Loucy (cell line): Measurements from ENCODE around the gene ZNF358.

Experiments used
- H2AFZ ChIP-seq: fragments of 200-600 bp; sonication (generic); 2 replicates; pipeline ENCODE4 v1.6.0; 2016; ENCODE audit warnings: antibody characterized with exemption, mild to moderate bottlenecking, low read length, moderate library complexity
- H3F3A ChIP-seq: fragments of 200-600 bp; 2 replicates; pipeline ENCODE4 v1.6.0; 2016; ENCODE audit warnings: antibody characterized with exemption, low read depth, mild to moderate bottlenecking
- H3K27me3 ChIP-seq: fragments of 200-600 bp; sonication (generic); 2 replicates; pipeline ENCODE4 v1.6.1; 2014; ENCODE audit warnings: low read length, mild to moderate bottlenecking; ENCODE audit not compliant: insufficient read depth, poor library complexity, severe bottlenecking
- H3K36me3 ChIP-seq: fragments of 200-600 bp; sonication (generic); 2 replicates; pipeline ENCODE4 v1.6.1; 2016; ENCODE audit warnings: low read length; ENCODE audit not compliant: insufficient read depth
- H3K4me1 ChIP-seq: fragments of 200-600 bp; sonication (generic); 2 replicates; pipeline ENCODE4 v1.5.1; 2014; ENCODE audit warnings: low read length, mild to moderate bottlenecking; ENCODE audit not compliant: insufficient read depth, poor library complexity, severe bottlenecking
- H3K4me2 ChIP-seq: fragments of 200-600 bp; sonication (generic); 2 replicates; pipeline ENCODE4 v1.6.0; 2014; ENCODE audit warnings: antibody characterized with exemption, low read length, low read depth, mild to moderate bottlenecking; ENCODE audit not compliant: poor library complexity, severe bottlenecking
- H3K4me3 ChIP-seq: fragments of 200-600 bp; sonication (generic); 2 replicates; pipeline ENCODE4 v1.5.1; 2014; ENCODE audit warnings: low read length, mild to moderate bottlenecking, mixed read lengths; ENCODE audit not compliant: poor library complexity, severe bottlenecking
- H3K79me2 ChIP-seq: fragments of 200-600 bp; sonication (generic); 2 replicates; pipeline ENCODE4 v1.6.1; 2014; ENCODE audit warnings: low read length; ENCODE audit not compliant: insufficient read depth
- H3K9ac ChIP-seq: fragments of 200-600 bp; sonication (generic); 2 replicates; pipeline ENCODE4 v1.6.0; 2014; ENCODE audit warnings: mild to moderate bottlenecking, low read depth, low read length, moderate library complexity; ENCODE audit not compliant: poor library complexity, severe bottlenecking
- H3K9me2 ChIP-seq: fragments of 200-600 bp; sonication (generic); replicated peaks from 2 replicates; pipeline ENCODE4 v1.6.1; 2016; ENCODE audit warnings: low read depth, low read length, mixed read lengths
- H3K9me3 ChIP-seq: fragments of 200-600 bp; sonication (generic); 2 replicates; pipeline ENCODE4 v1.6.1; 2014; ENCODE audit warnings: mild to moderate bottlenecking, antibody characterized with exemption, low read length, low read depth; ENCODE audit not compliant: insufficient read depth
- H4K20me1 ChIP-seq: fragments of 200-600 bp; sonication (generic); 2 replicates; pipeline ENCODE4 v1.6.0; 2014; ENCODE audit warnings: antibody characterized with exemption, low read length, mild to moderate bottlenecking; ENCODE audit not compliant: insufficient read depth, poor library complexity, severe bottlenecking
- CTCF ChIP-seq: fragments of 200-600 bp; sonication (generic); conservative IDR thresholded peaks from 2 replicates; pipeline ENCODE4 v1.5.1; 2014; ENCODE audit warnings: mild to moderate bottlenecking, antibody characterized with exemption, low read length
- EZH2phosphoT487 ChIP-seq: fragments of 200-600 bp; IDR thresholded peaks from 2 replicates; pipeline ENCODE4 v1.6.1; 2018; ENCODE audit warnings: antibody characterized with exemption, mild to moderate bottlenecking, moderate library complexity, borderline replicate concordance

The ZNF358 gene

GRCh38 chr19:7552781-7553180 lies 36.9 kb downstream of the ZNF358 start:
- no peaks in the 10 kb centered on the region for H3K9me3 ChIP-seq
- H3K4me2 ChIP-seq, result no peak overlapping the region
- TF ChIP-seq CTCF (no peak), EZH2phosphoT487 (no peak)
- no peak overlapping the region for H2AFZ ChIP-seq
- no peaks in the 10 kb centered on the region for H3K79me2 ChIP-seq
- H3K9me2 ChIP-seq, result no peaks in the 10 kb centered on the region
- no peaks in the 10 kb centered on the region for H3K36me3 ChIP-seq
- H3F3A ChIP-seq, result no peaks in the 10 kb centered on the region
- H3K4me3 ChIP-seq, result no peak overlapping the region
- H3K9ac ChIP-seq, result no peak overlapping the region
- H3K27me3 ChIP-seq, result no peaks in the 10 kb centered on the region
- H4K20me1 ChIP-seq, result no peaks in the 10 kb centered on the region
- no peaks in the 10 kb centered on the region for H3K4me1 ChIP-seq

GRCh38 chr19:7554565-7554964 lies 38.7 kb downstream of the ZNF358 start:
- no peak overlapping the region for H2AFZ ChIP-seq
- no peak overlapping the region for H3K9ac ChIP-seq
- H3K27me3 ChIP-seq, result no peaks in the 10 kb centered on the region
- H3K36me3 ChIP-seq, result no peaks in the 10 kb centered on the region
- no peaks in the 10 kb centered on the region for H3F3A ChIP-seq
- no peak for TF ChIP-seq EZH2phosphoT487
- no peak for TF ChIP-seq CTCF
- H3K4me2 ChIP-seq, result no peak overlapping the region
- no peaks in the 10 kb centered on the region for H3K79me2 ChIP-seq
- no peaks in the 10 kb centered on the region for H4K20me1 ChIP-seq
- H3K9me3 ChIP-seq, result no peaks in the 10 kb centered on the region
- no peak overlapping the region for H3K4me3 ChIP-seq
- H3K4me1 ChIP-seq, result no peaks in the 10 kb centered on the region
- no peaks in the 10 kb centered on the region for H3K9me2 ChIP-seq

- Histone ChIP-seq H3K4me3 (no peak overlapping the region), H3K9me3 (no peaks in the 10 kb centered on the region), H2AFZ (no peak overlapping the region), H3K4me1 (no peaks in the 10 kb centered on the region), H3K36me3 (no peaks in the 10 kb centered on the region), H3K4me2 (no peak overlapping the region), H3K27me3 (no peaks in the 10 kb centered on the region), H4K20me1 (no peaks in the 10 kb centered on the region), H3K9ac (no peak overlapping the region), H3F3A (no peaks in the 10 kb centered on the region), H3K9me2 (no peaks in the 10 kb centered on the region), H3K79me2 (no peaks in the 10 kb centered on the region)
- TF ChIP-seq EZH2phosphoT487, result no peak
- TF ChIP-seq CTCF, result no peak
These were observed 39.3 kb downstream of the ZNF358 start for GRCh38 chr19:7554990-7555864.
